Ovary (tissue), 9 donors: ENCODE measurements around the gene SCNM1. TPM values are rescaled to one million over a fixed set of nuclear protein-coding genes. Genes with fewer than 3 reads are reported as not detected.
"Not testable (repeated sequence)": the region's sequence is repeated elsewhere in the genome, so short reads cannot be mapped to it uniquely, and the experiment has no call there.

ENCODE experiments used
- DNase-seq, 5 donors: peaks; one replicate each; pipeline ENCODE4 v3.0.0-alpha.2; 2019 to 2020
- H3K27ac ChIP-seq, 2 donors: fragments of 200-600 bp; one replicate each; pipeline versions ENCODE4 v1.5.1 to v1.8.0; 2019 to 2022
- H3K27me3 ChIP-seq: fragments of 200-600 bp; one replicate; pipeline ENCODE4 v1.8.0; 2022
- H3K36me3 ChIP-seq: fragments of 200-600 bp; sonication (generic); one replicate; pipeline ENCODE4 v1.5.1; 2019
- H3K4me1 ChIP-seq: one replicate; pipeline ENCODE4 v1.8.1; 2013; ENCODE audit warnings: mild to moderate bottlenecking, moderate library complexity; ENCODE audit not compliant: insufficient read depth
- H3K4me3 ChIP-seq: fragments of 200-600 bp; sonication (generic); one replicate; pipeline ENCODE4 v1.5.1; 2017
- H3K9me3 ChIP-seq, 2 donors: fragments of 200-600 bp in 1 of 2; sonication (generic) in 1 of 2; one replicate each; pipeline versions ENCODE4 v1.5.1 to v1.8.1; 2013 to 2019; ENCODE audit warnings: mild to moderate bottlenecking in 1 of 2, moderate library complexity in 1 of 2
- EP300 ChIP-seq: sonication (generic); formaldehyde crosslinking; IDR thresholded peaks from one replicate; pipeline ENCODE4 v1.6.1; 2017; ENCODE audit warnings: antibody characterized with exemption
- POLR2A ChIP-seq: fragments of 450-650 bp; IDR thresholded peaks from one replicate; pipeline ENCODE4 v1.6.1; 2017; ENCODE audit warnings: antibody characterized with exemption, mild to moderate bottlenecking, moderate library complexity
- WGBS, 3 donors: extraction: QIAGEN DNeasy Blood & Tissue Kit in 1 of 3; methylation state at CpG; one replicate each; pipeline versions ENCODE4 v1.1.5 to v1.1.7; 2013 to 2017; 5-methylcytosine and 5-hydroxymethylcytosine counted together
- intact Hi-C, 4 donors: fragments of 100-400 bp; cut with DNase I; formaldehyde crosslinking; loops; one replicate each; pipeline versions ENCODE4 v1.11.0 to v1.15.1; 2022 to 2023
- polyA plus RNA-seq, 2 donors: library from polyadenylated mRNA; stranded (reverse); fragments of 200-250 nt in 1 of 2; fragments of 350-450 nt in 1 of 2; fragmentation: Illumina TruSeq in 1 of 2; extraction: RNeasy Lipid Tissue Mini Kit (QIAGEN cat#74804) in 1 of 2; gene quantifications; one replicate each; pipeline ENCODE4 v1.2.3, GENCODE V29; 2013 to 2014
- total RNA-seq, 7 donors: library from RNA; depleted of rRNA in 2 of 7; stranded (reverse); fragments of >200 nt in 2 of 7; fragmentation: NEBNext Ultra II Directional in 3 of 7; extraction: Animal tissue kit (Norgen Biotek cat#: 25700) in 3 of 7; gene quantifications; one replicate each; pipeline versions ENCODE4 v1.1.0 to v1.2.4, GENCODE V29; 2016 to 2023
- TF ChIP-seq, protein P1 (sequence below), 3 donors: fragments of 450-650 bp in 2 of 3; fragments of 200-600 bp in 1 of 3; IDR thresholded peaks; one replicate each; pipeline versions ENCODE4 v1.5.1 to v1.8.0; 2016 to 2022; ENCODE audit warnings: antibody characterized with exemption in 3 of 3, mild to moderate bottlenecking in 1 of 3
- donor health status: DM: no; HTN: no; CAD: no; lungs with moderate emphysema.
- donor health status: DM: no; HTN: no; CAD: no.
- donor health status: Bipolar disorder and iron deficiency.
- donor health status: DM: yes; HTN: yes; CAD: no.
- donor health status: DM: no; HTN: no; CAD: no.
- donor health status: DM: yes; HTN: yes; CAD: no.

SCNM1 gene
- total and polyA plus RNA-seq, 9 donors, result 18.6 to 38.9 (median 27.4) TPM

DNA sequence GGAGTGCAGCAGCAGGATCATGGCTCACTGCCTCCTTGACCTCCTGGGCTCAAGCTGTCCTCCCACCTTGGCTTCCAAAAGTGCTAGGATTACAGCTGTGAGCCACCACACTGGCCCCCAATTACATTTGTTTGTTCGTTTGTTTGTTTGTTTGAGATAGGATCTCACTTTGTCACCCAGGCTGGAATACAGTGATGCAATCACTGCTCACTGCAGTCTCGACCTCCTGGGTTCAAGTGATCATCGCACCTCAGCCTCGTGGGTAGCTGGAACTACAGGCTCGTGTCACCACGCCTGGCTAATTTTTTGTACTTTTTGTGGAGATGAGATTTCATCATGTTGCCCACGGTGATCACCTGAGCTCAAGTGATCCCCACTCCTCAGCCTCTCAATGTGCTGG is 26.1 kb downstream of the SCNM1 start:
- DNase-seq, result no peak
- 68 to 73% (median 68%) methylated on average over 7 of the region's 7 CpGs for WGBS, 3 donors
- Histone ChIP-seq H3K4me3 (no peak overlapping the region), H3K4me1 (peaks cover 6% of the 10 kb centered on the region), H3K27me3 (no peaks in the 10 kb centered on the region), H3K36me3 (no peaks in the 10 kb centered on the region), H3K9me3 (no peaks in the 10 kb centered on the region), H3K27ac (no peak overlapping the region)
- no peak for TF ChIP-seq POLR2A
- TF ChIP-seq, protein P1, sequence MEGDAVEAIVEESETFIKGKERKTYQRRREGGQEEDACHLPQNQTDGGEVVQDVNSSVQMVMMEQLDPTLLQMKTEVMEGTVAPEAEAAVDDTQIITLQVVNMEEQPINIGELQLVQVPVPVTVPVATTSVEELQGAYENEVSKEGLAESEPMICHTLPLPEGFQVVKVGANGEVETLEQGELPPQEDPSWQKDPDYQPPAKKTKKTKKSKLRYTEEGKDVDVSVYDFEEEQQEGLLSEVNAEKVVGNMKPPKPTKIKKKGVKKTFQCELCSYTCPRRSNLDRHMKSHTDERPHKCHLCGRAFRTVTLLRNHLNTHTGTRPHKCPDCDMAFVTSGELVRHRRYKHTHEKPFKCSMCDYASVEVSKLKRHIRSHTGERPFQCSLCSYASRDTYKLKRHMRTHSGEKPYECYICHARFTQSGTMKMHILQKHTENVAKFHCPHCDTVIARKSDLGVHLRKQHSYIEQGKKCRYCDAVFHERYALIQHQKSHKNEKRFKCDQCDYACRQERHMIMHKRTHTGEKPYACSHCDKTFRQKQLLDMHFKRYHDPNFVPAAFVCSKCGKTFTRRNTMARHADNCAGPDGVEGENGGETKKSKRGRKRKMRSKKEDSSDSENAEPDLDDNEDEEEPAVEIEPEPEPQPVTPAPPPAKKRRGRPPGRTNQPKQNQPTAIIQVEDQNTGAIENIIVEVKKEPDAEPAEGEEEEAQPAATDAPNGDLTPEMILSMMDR (IDR thresholded peaks at IDR 0.05), result no peak
- no peak for TF ChIP-seq EP300
- intact Hi-C loops, result loop anchor here in 3 of 4 donors (5.0 to 10.0 kb wide), 3 partner anchors 60 to 133 kb away; partner anchors contain the start of genes PSMD4 (in 2 of the 3) and PI4KB (in 1 of the 3)

DNA sequence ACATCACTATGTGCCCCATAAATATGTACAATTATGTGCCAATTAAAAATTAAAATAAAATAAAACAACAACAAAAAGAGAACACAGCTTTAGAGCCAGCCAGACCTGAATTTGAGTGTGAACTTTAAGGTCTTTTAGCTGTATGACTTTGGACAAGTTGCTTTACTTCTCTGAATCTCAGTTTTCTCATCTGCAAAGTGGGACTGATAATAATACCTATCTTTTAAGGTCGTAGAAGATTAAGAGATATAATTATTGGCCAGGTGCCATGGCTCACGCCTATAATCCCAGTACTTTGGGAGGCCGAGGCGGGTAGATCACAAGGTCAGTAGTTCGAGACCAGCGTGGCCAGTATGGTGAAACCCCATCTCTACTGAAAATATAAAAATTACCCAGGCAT is 27.4 kb downstream of the SCNM1 start:
- Histone ChIP-seq H3K27me3 (no peaks in the 10 kb centered on the region), H3K9me3 (no peaks in the 10 kb centered on the region), H3K27ac (no peak overlapping the region), H3K4me3 (no peak overlapping the region), H3K36me3 (no peaks in the 10 kb centered on the region), H3K4me1 (peaks cover 6% of the 10 kb centered on the region)
- WGBS, 3 donors, result 52 to 72% (median 58%) methylated on average over 6 of the region's 6 CpGs
- intact Hi-C loops, result loop anchor here in 3 of 4 donors (5.0 to 10.0 kb wide), 3 partner anchors 59 to 131 kb away; partner anchors contain the start of genes PSMD4 (in 2 of the 3) and PI4KB (in 1 of the 3)
- no peak for DNase-seq
- TF ChIP-seq EP300, result no peak
- TF ChIP-seq, protein P1 (IDR thresholded peaks at IDR 0.05), result no peak
- no peak for TF ChIP-seq POLR2A

DNA sequence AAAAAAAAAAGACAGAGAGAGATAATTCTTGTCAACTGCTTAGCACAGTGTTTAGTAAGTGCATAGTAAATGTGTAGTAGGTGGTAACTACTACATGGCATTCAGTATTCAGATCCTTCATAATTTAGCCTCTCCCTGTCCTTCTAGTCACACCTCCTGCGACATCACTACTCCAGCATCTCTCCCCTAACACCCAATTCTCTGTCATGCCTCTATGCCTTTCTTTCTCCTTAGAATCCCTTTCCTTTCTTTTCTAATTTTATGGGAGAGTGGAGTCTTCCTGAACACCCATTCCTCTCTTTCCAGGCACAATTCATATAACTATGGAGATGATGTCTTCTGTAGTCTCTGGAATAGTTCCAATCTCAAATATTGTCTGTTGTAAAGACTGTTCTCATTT is 27.9 kb downstream of the SCNM1 start:
- no peaks in the 10 kb centered on the region for H3K9me3 ChIP-seq
- H3K36me3 ChIP-seq, result no peaks in the 10 kb centered on the region
- H3K27me3 ChIP-seq, result no peaks in the 10 kb centered on the region
- no peak for DNase-seq
- no peak overlapping the region for H3K27ac ChIP-seq
- no peak overlapping the region for H3K4me3 ChIP-seq
- TF ChIP-seq, protein P1 (IDR thresholded peaks at IDR 0.05), result no peak
- TF ChIP-seq POLR2A (no peak), EP300 (no peak)
- intact Hi-C loops, result loop anchor here in 3 of 4 donors (5.0 to 10.0 kb wide), 3 partner anchors 58 to 131 kb away; partner anchors contain the start of genes PSMD4 (in 2 of the 3) and PI4KB (in 1 of the 3)
- 61 to 93% (median 74%) methylated on average over 1 of the region's 1 CpG for WGBS, 3 donors
- H3K4me1 ChIP-seq, result peaks cover 4% of the 10 kb centered on the region

DNA sequence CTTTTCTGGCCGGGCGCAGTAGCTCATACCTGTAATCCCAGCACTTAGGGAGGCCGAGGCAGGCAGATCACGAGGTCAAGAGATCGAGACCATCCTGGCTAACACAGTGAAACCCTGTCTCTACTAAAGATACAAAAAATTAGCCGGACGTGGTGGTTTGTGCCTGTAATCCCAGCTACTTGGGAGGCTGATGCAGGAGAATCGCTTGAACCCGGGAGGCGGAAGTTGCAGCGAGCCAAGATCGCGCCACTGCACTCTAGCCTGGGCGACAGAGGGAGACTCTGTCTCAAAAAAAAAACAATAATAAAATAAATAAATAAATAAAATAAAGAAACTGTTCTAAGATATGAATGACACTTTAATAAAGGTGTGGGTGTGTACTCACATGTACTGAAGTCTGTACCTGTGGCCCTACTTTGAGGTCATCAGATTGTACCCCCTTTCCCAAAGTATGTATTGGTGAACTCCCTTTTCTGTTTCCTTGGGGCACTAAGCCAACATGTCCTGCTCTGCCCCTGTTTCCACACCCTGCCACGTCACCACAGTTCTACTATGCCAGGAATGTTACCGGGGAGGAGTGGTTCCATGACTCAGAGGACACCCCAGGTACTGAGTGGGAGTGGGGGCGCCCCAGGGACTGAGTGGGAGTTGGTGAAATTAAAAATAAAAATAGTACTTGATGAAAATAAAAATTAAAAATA is 29.1 kb downstream of the SCNM1 start:
- not testable (repeated sequence) for H3K9me3 ChIP-seq, H3K4me3 ChIP-seq, H3K27me3 ChIP-seq, H3K36me3 ChIP-seq, H3K4me1 ChIP-seq, H3K27ac ChIP-seq
- peak in 2 of 5 donors; percentile 48 to 50 for DNase-seq
- intact Hi-C loops, result loop anchor here (5.0 to 10.0 kb wide), 3 partner anchors 57 to 130 kb away; partner anchors contain the start of genes PSMD4 (in 3 of the 4) and PI4KB (in 1 of the 4)
- 71 to 74% (median 73%) methylated on average over 17 of the region's 17 CpGs for WGBS, 3 donors

DNA sequence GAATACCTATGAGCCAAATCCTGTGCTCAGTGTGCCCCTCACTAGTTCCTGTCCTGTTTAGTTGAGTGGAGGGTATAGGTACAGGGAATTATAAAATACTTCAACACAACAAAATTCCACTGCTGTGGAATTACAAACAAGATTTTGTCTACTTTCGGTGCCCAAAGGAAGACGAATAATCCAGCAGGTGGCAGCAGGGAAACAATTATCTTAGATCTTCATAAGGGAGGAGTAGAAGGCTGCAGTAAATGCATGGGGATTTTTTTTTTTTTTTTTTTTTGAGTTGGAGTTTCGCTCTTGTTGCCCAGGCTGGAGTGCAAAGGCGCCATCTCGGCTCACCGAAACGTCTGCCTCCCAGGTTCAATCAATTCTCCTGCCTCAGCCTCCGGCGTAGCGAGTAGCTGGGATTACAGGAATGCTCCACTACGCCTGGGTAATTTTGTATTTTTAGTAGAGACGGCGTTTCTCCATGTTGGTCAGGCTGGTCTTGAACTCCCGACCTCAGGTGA is 30.4 kb downstream of the SCNM1 start:
- 28 to 34% (median 29%) methylated on average over 14 of the region's 14 CpGs for WGBS, 3 donors
- H3K27me3 ChIP-seq, result no peaks in the 10 kb centered on the region
- DNase-seq, result peak; percentile 44 to 82 (median 52)
- H3K27ac ChIP-seq, result no peak overlapping the region
- peaks cover 6% of the 10 kb centered on the region for H3K4me1 ChIP-seq
- H3K36me3 ChIP-seq, result no peaks in the 10 kb centered on the region
- peak overlapping the region; percentile 9 for H3K4me3 ChIP-seq
- intact Hi-C loops, result loop anchor here in 3 of 4 donors (5.0 to 10.0 kb wide), 3 partner anchors 56 to 128 kb away; partner anchors contain the start of genes PSMD4 (in 2 of the 3) and PI4KB (in 1 of the 3)
- no peak for TF ChIP-seq EP300
- TF ChIP-seq POLR2A, result no peak
- TF ChIP-seq, protein P1 (IDR thresholded peaks at IDR 0.05), result peak in 2 of 3 donors; percentile 34 to 55
- no peaks in the 10 kb centered on the region for H3K9me3 ChIP-seq
